Adrenal gland (tissue), 12 donors: ENCODE data around the gene GRID1. TPM values are rescaled to one million over a fixed set of nuclear protein-coding genes. Genes with fewer than 3 reads are reported as not detected.

ENCODE experiments used
- DNase-seq, 7 donors: peaks; one replicate each; pipeline ENCODE4 v3.0.0-alpha.2; 2019 to 2020
- H3K27ac ChIP-seq, 5 donors: fragments of 200-600 bp; sonication (generic) in 4 of 5; 1 replicate in 3 of 5; 2 replicates in 2 of 5; pipeline versions ENCODE4 v1.5.1 to v1.8.0; 2016 to 2020; ENCODE audit warnings: mild to moderate bottlenecking in 1 of 5
- H3K27me3 ChIP-seq: fragments of 200-600 bp; 2 replicates; pipeline ENCODE4 v1.8.0; 2021
- H3K36me3 ChIP-seq, 2 donors: fragments of 200-600 bp; replicated peaks in 1 of 2; 1 replicate in 1 of 2; 2 replicates in 1 of 2; pipeline versions ENCODE4 v1.5.1 to v1.8.0; 2018 to 2022
- H3K4me1 ChIP-seq, 2 donors: fragments of 200-600 bp; replicated peaks in 1 of 2; 1 replicate in 1 of 2; 2 replicates in 1 of 2; pipeline versions ENCODE4 v1.5.1 to v1.8.0; 2018 to 2021
- H3K4me3 ChIP-seq, 4 donors: fragments of 200-600 bp; sonication (generic) in 3 of 4; one replicate each; pipeline ENCODE4 v1.5.1; 2016 to 2018
- H3K9me3 ChIP-seq, 3 donors: fragments of 200-600 bp; sonication (generic) in 1 of 3; replicated peaks in 1 of 3; 1 replicate in 2 of 3; 2 replicates in 1 of 3; pipeline versions ENCODE4 v1.5.1 to v1.8.0; 2016 to 2021
- CTCF ChIP-seq, 6 experiments: fragments of 450-650 bp in 4 of 6; fragments of 200-600 bp in 2 of 6; sonication (generic) in 1 of 6; IDR thresholded peaks; 1 replicate in 5 of 6; 2 replicates in 1 of 6; pipeline versions ENCODE4 v1.5.1 to v1.8.0; 2016 to 2021; ENCODE audit warnings: antibody characterized with exemption in 6 of 6, mild to moderate bottlenecking in 2 of 6, moderate library complexity in 1 of 6
- POLR2A ChIP-seq, 2 donors: fragments of 450-650 bp; IDR thresholded peaks; one replicate each; pipeline ENCODE4 v1.6.1; 2017; ENCODE audit warnings: antibody characterized with exemption in 2 of 2, mild to moderate bottlenecking in 2 of 2, moderate library complexity in 1 of 2
- WGBS, 4 donors: extraction: QIAGEN DNeasy Blood & Tissue Kit in 2 of 4; methylation state at CpG; one replicate each; pipeline versions ENCODE4 v1.1.5 to v1.1.7; 2013 to 2017; 5-methylcytosine and 5-hydroxymethylcytosine counted together
- intact Hi-C, 2 donors: fragments of 100-400 bp; cut with DNase I; formaldehyde crosslinking; loops; one replicate each; pipeline versions ENCODE4 v1.14.1 to v1.15.0; 2022 to 2023
- polyA plus RNA-seq, 3 donors: library from polyadenylated mRNA; stranded (reverse); fragments of 200-250 nt in 2 of 3; fragments of 350-450 nt in 1 of 3; fragmentation: Illumina TruSeq in 1 of 3; extraction: RNeasy Lipid Tissue Mini Kit (QIAGEN cat#74804) in 1 of 3; gene quantifications; one replicate each; pipeline ENCODE4 v1.2.3, GENCODE V29; 2013 to 2014
- total RNA-seq, 9 donors: library from RNA; depleted of rRNA in 4 of 9; stranded (reverse); fragments of >200 nt in 4 of 9; fragments of 120-200 nt in 1 of 9; fragmentation: NEBNext Ultra II Directional in 1 of 9; extraction: Animal tissue kit (Norgen Biotek cat#: 25700) in 1 of 9; gene quantifications; one replicate each; pipeline versions ENCODE4 v1.1.0 to v1.2.4, GENCODE V29; 2013 to 2023
- donor health status: healthy with polysubstance abuse.
- donor health status: Bipolar disorder and iron deficiency.
- donor health status: DM: yes; HTN: yes; CAD: no.
- donor health status: DM: no; HTN: no; CAD: no.
- donor health status: DM: no; HTN: no; CAD: no.
- donor health status: DM: yes; HTN: yes; CAD: no.

Gene GRID1
- total and polyA plus RNA-seq, 12 donors = 2.2 to 8.0 (median 4.1) TPM

GRCh38 chr10:86350897-86351296 is 15.7 kb downstream of the GRID1 start:
- TF ChIP-seq POLR2A (IDR thresholded peaks at IDR 0.05) (no peak), CTCF (IDR thresholded peaks at IDR 0.05) (no peak)
- H3K9me3 ChIP-seq = no peaks in the 10 kb centered on the region
- H3K27me3 ChIP-seq = no peaks in the 10 kb centered on the region
- no peak overlapping the region for H3K27ac ChIP-seq
- intact Hi-C loops = no loop called here
- H3K36me3 ChIP-seq = no peaks in the 10 kb centered on the region
- H3K4me3 ChIP-seq = no peak overlapping the region
- DNase-seq = no peak
- WGBS, 4 donors = 85 to 92% (median 90%) methylated on average over 6 of the region's 6 CpGs
- H3K4me1 ChIP-seq = peaks cover 0 to 6% of the 10 kb centered on the region in 2 donors

- Histone ChIP-seq H3K27me3 (no peaks in the 10 kb centered on the region), H3K4me1 (peaks cover 0 to 3% of the 10 kb centered on the region in 2 donors), H3K4me3 (no peak overlapping the region), H3K27ac (no peak overlapping the region), H3K9me3 (no peaks in the 10 kb centered on the region), H3K36me3 (no peaks in the 10 kb centered on the region)
- no peak for DNase-seq
- TF ChIP-seq POLR2A (IDR thresholded peaks at IDR 0.05) (no peak), CTCF (IDR thresholded peaks at IDR 0.05) (no peak)
- intact Hi-C loops = no loop called here
- WGBS, 4 donors = 77 to 88% (median 86%) methylated on average over 5 of the region's 5 CpGs
Observed at GRCh38 chr10:86349940-86350630, 16.5 kb downstream of the GRID1 start.

DNA sequence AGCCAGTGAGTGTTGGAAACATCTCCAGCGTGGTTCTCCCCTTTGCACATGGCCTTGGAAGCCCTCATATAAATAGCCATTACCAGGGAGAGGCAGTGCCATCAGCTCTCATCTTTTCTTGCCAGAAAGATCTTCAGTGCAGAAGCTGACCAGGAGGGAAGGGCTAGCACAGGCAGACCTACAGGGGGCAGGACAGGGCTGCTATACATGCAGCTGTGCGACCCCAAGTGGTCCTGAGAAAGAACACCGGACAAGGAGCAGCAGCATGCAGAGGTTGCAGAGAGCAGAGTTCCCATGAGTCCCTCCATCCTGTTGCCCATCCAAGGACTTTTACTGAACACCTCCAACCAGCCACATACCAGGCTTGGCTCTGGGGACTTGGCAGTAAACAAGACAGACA is 17.1 kb downstream of the GRID1 start:
- no peak for TF ChIP-seq POLR2A (IDR thresholded peaks at IDR 0.05)
- no peak for TF ChIP-seq CTCF (IDR thresholded peaks at IDR 0.05)
- H3K36me3 ChIP-seq = no peaks in the 10 kb centered on the region
- no peaks in the 10 kb centered on the region for H3K27me3 ChIP-seq
- no peak overlapping the region for H3K4me3 ChIP-seq
- DNase-seq = no peak
- intact Hi-C loops = no loop called here
- no peaks in the 10 kb centered on the region for H3K4me1 ChIP-seq
- no peaks in the 10 kb centered on the region for H3K9me3 ChIP-seq
- no peak overlapping the region for H3K27ac ChIP-seq
- WGBS, 4 donors = 62 to 82% (median 65%) methylated on average over 3 of the region's 3 CpGs

DNA sequence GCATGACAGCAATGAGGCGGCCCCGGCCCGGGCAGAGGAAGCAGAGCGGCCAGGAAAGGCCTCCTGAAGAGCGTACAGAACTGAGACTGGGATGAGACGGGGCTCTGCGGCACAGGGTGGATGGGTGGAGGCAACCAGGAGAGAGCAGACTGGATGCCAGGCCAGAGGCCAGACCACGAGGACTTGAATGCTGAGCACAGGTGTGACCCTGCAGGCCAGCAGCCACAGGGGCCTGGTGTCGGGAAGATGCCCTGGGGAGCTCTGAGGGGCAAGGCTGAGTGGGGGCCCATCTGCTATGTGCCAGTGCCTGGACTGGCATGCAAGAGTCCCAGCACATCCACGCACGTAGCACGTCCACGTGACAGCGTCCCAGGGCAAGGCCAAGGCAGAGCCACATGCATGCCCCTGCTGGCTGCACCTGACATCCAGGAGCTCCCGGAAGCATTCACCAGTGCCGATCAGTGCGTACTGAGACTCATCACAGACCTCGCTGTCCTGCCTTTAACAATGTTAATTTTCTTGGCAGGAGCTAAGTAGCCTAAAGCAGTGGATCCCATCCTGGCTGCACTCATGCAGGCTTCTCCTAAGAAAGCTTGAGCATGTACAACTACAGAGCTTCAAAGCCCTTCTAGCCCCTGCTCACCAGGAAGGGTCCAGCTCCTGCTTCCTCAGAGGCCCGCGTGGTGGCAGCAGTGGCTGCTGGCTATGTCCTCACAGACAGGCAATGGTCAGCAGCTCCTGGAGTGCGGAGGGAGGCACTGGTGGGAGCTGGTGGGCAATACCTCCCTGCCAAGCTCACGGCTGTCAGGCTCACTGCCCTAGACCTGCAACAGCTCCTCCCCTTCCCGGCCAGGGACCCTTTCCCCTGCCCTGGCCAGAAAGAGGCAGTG is 18.0 kb downstream of the GRID1 start:
- H3K36me3 ChIP-seq = no peaks in the 10 kb centered on the region
- no peak overlapping the region for H3K4me3 ChIP-seq
- intact Hi-C loops = no loop called here
- no peak overlapping the region for H3K27ac ChIP-seq
- H3K27me3 ChIP-seq = no peaks in the 10 kb centered on the region
- no peak for TF ChIP-seq POLR2A (IDR thresholded peaks at IDR 0.05)
- peak in 2 of 6 experiments; percentile 11 to 26 for TF ChIP-seq CTCF (IDR thresholded peaks at IDR 0.05)
- DNase-seq = peak in 1 of 7 donors; percentile 71
- H3K9me3 ChIP-seq = no peaks in the 10 kb centered on the region
- H3K4me1 ChIP-seq = no peaks in the 10 kb centered on the region
- WGBS, 4 donors = 87 to 93% (median 90%) methylated on average over 19 to 23 of the region's 23 CpGs
